Gastrocnemius medialis (tissue), 4 donors: ENCODE data around the gene BSPRY.

Experiments used
- POLR2A ChIP-seq, 2 donors: fragments of 450-650 bp; IDR thresholded peaks; one replicate each; pipeline ENCODE4 v1.6.1; 2017; ENCODE audit warnings: antibody characterized with exemption in 2 of 2, mild to moderate bottlenecking in 2 of 2, moderate library complexity in 2 of 2
- TF ChIP-seq, protein P1 (sequence below), 5 experiments: fragments of 450-650 bp in 3 of 5; fragments of 200-600 bp in 2 of 5; sonication (generic) in 2 of 5; IDR thresholded peaks in 4 of 5; conservative IDR thresholded peaks in 1 of 5; 1 replicate in 4 of 5; 2 replicates in 1 of 5; pipeline ENCODE4 v1.5.1; 2016 to 2019; ENCODE audit warnings: antibody characterized with exemption in 5 of 5, mild to moderate bottlenecking in 3 of 5, moderate library complexity in 3 of 5

DNA sequence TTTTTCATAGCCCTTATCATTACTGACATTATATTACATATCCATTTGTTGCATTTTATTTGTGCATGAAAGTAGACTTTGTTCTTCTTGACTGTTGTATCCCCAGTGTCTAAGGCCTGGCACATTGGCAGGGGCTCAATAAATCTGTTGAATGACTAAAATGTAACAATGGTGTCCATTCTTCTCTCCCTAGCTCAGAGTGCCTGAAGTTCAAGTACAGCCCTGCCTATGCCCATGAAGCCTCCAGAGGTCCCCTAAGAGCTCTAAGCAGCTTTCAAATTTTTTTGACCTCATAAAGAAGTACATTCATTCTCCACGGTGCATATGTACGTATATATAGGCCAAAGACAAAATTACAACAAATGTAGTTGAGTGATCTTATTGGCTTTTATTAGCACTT is 4.2 kb upstream of the BSPRY start:
- TF ChIP-seq, protein P1, sequence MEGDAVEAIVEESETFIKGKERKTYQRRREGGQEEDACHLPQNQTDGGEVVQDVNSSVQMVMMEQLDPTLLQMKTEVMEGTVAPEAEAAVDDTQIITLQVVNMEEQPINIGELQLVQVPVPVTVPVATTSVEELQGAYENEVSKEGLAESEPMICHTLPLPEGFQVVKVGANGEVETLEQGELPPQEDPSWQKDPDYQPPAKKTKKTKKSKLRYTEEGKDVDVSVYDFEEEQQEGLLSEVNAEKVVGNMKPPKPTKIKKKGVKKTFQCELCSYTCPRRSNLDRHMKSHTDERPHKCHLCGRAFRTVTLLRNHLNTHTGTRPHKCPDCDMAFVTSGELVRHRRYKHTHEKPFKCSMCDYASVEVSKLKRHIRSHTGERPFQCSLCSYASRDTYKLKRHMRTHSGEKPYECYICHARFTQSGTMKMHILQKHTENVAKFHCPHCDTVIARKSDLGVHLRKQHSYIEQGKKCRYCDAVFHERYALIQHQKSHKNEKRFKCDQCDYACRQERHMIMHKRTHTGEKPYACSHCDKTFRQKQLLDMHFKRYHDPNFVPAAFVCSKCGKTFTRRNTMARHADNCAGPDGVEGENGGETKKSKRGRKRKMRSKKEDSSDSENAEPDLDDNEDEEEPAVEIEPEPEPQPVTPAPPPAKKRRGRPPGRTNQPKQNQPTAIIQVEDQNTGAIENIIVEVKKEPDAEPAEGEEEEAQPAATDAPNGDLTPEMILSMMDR (IDR thresholded peaks at IDR 0.05 in 4 of 5, conservative IDR thresholded peaks at IDR 0.05 in 1 of 5): no peak
- TF ChIP-seq POLR2A (IDR thresholded peaks at IDR 0.05): no peak
